Activated CD8-positive, alpha-beta memory T cell treated with anti-CD3 and anti-CD28 coated beads, Interleukin-2, amount 10 ng/mL, durations not matched to agents 7 days and 5 days (primary cell): ENCODE data around the gene AKR1C3. TPM values are rescaled to one million over a fixed set of nuclear protein-coding genes. Genes with fewer than 3 reads are reported as not detected.

Experiments
- total RNA-seq, 2 experiments: library from RNA; stranded (reverse); gene quantifications; one replicate each; pipeline ENCODE4 v1.2.3, GENCODE V29; 2021

The AKR1C3 gene
- total RNA-seq, 2 experiments from 2014 or later, result 0.68 to 0.88 TPM

Other genes starting within 250 kb of the AKR1C3 start
- gene AKR1C1, start 131.0 kb upstream of the AKR1C3 start, total RNA-seq, result under 1 TPM; 0.12 to 0.32 TPM
- not detected for gene AKR1C2, start 90.6 kb upstream of the AKR1C3 start, total RNA-seq
- under 1 TPM in 1 of 2 experiments, not detected in 1; 0.14 TPM for gene AKR1C8, start 90.7 kb downstream of the AKR1C3 start, total RNA-seq
- gene AKR1C4, start 102.4 kb downstream of the AKR1C3 start, total RNA-seq, result not detected